GM13977 (cell line): ENCODE results near the gene GALM.

Source experiments
- DNase-seq: peaks from one replicate; pipeline ENCODE4 v3.0.0; 2012; ENCODE audit warnings: low spot score
- in situ Hi-C: fragments of 300-500 bp; cut with MboI; formaldehyde crosslinking; loops from one replicate; pipeline ENCODE4 v1.12.0; 2022; ENCODE audit warnings: low sequenced_read_pairs, low pct_unique_long_range_greater_than_20kb, mixed read lengths, inconsistent platforms; ENCODE audit not compliant: unreplicated experiment
- TF ChIP-seq, protein P1 (sequence below): IDR thresholded peaks from 2 replicates; pipeline ENCODE4 v1.5.1; 2012; ENCODE audit warnings: mild to moderate bottlenecking, control low read depth; ENCODE audit not compliant: insufficient read depth; ENCODE audit errors: extremely low read depth, missing control alignments

Gene GALM

GRCh38 chr2:38649176-38649728 lies 16.7 kb upstream of the GALM start:
- DNase-seq: no peak
- TF ChIP-seq, protein P1, sequence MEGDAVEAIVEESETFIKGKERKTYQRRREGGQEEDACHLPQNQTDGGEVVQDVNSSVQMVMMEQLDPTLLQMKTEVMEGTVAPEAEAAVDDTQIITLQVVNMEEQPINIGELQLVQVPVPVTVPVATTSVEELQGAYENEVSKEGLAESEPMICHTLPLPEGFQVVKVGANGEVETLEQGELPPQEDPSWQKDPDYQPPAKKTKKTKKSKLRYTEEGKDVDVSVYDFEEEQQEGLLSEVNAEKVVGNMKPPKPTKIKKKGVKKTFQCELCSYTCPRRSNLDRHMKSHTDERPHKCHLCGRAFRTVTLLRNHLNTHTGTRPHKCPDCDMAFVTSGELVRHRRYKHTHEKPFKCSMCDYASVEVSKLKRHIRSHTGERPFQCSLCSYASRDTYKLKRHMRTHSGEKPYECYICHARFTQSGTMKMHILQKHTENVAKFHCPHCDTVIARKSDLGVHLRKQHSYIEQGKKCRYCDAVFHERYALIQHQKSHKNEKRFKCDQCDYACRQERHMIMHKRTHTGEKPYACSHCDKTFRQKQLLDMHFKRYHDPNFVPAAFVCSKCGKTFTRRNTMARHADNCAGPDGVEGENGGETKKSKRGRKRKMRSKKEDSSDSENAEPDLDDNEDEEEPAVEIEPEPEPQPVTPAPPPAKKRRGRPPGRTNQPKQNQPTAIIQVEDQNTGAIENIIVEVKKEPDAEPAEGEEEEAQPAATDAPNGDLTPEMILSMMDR: no peak
- in situ Hi-C loops: no loop called here

GRCh38 chr2:38650012-38650411 lies 15.9 kb upstream of the GALM start:
- TF ChIP-seq, protein P1: no peak
- in situ Hi-C loops: no loop called here
- no peak for DNase-seq

- TF ChIP-seq, protein P1: no peak
- in situ Hi-C loops: no loop called here
These were observed 15.2 kb upstream of the GALM start for GRCh38 chr2:38650717-38651116.

DNA sequence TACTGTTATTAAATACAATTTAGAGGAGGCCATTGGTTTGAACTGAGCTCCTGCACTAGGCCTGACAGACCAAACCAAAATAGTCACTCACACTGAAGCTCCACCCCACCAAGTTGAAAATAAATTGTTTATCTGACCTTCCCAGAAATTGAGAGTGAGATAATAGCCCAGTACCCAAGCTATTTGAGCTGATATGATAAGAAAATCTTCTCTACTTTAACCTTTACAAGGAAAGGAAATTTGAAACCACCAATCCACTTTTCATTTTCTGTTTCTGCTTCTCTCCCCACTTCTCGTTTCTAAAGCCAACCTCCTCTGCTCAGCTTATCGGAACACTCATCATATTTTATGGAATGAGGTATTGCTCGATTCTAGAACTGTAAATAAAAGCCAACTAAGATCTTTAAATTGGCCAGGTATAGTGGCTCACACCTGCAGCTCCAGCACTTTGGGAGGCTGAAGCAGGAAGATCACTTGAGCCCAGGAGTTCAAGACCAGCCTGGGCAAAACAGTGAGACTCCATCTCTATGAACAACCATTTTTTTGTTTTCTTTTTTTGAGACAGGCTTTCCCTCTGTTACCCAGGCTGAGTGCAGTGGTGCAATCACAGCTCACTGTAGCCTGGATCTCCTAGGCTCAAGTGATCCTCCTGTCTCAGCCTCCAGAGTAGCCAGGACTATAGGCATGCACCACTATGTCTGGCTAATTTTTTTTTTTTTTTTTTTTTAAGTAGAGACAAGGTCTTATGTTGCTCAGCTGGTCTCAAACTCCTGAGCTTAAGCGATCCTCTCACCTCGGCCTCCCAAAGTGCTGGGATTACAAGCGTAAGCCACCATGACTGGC lies 13.3 kb upstream of the GALM start:
- TF ChIP-seq, protein P1: no peak
- no peak for DNase-seq
- in situ Hi-C loops: no loop called here

More at GRCh38 chr2:38650717-38651116, 15.2 kb upstream of the GALM start:
- DNase-seq: no peak

- in situ Hi-C loops: no loop called here
- TF ChIP-seq, protein P1: no peak
These were observed 12.6 kb upstream of the GALM start for GRCh38 chr2:38653380-38653714.

DNA sequence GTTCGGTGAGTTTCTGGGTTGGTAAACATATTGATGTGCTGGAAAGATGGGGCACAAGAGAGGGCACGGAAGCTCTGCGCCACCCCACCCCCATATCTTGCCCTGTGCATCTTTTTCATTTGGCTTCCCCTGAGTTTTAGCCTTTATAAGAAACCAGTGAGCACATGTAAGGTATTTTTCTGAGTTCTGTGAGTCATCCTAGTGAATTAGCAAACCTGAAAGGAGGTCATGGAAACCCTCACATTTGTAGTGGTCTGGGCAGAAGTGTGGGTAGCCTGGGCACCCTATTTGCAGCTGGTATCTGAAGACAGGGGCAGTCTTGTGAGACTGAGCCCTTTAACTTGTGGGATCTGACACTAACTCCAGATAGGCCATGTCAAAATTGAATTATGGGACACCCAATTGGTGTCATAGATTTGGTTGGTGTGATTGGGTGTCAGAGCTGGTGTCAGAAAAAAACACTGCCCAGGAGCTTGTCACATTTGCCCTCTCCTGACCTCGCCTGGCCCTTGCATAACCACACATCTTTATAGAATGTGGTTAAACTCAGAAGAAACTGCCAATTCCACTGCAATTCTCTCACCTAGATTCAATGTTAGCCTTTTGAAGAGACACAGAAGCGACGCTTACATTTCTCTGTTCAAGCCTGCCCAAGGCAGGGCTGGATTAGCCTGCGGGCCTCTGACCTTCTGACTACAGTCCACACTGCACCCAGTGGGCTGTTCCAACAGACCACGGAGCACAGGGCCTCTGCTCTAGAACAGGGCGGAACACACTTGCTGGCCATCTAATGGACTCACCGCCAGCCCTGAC lies 12.0 kb upstream of the GALM start:
- DNase-seq: no peak
- TF ChIP-seq, protein P1: no peak
- in situ Hi-C loops: no loop called here

More at GRCh38 chr2:38653380-38653714, 12.6 kb upstream of the GALM start:
- DNase-seq: no peak
